ENCODE measurements around the gene OGDH.

DNA sequence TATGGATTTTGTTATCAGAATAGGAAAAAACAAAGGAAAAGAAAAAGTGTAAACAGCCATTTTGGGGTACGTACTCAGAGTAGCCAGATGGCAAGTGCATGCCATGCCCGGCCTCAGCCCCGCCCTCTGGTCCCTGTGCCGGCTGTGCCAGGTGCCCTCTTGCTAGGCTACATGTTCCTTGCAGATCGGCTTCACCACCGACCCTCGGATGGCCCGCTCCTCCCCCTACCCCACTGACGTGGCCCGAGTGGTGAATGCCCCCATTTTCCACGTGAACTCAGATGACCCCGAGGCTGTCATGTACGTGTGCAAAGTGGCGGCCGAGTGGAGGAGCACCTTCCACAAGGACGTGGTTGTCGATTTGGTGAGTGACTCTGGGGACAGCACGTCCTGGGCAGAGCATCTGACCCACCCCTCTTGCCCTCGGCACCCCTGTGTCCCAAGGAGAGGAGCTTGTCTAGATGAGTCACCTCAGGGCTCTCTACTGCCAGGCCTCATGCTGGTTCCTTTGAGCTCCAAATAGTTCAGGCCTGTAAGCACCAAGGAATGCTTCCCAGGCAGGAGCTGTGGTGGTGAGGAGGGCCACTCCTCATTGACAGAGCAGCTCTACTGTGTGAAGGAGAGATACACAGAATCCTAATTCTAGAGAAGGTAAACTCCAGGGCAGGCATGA, 87.3 kb downstream of the OGDH start:
- TF ChIP-seq, protein P1, sequence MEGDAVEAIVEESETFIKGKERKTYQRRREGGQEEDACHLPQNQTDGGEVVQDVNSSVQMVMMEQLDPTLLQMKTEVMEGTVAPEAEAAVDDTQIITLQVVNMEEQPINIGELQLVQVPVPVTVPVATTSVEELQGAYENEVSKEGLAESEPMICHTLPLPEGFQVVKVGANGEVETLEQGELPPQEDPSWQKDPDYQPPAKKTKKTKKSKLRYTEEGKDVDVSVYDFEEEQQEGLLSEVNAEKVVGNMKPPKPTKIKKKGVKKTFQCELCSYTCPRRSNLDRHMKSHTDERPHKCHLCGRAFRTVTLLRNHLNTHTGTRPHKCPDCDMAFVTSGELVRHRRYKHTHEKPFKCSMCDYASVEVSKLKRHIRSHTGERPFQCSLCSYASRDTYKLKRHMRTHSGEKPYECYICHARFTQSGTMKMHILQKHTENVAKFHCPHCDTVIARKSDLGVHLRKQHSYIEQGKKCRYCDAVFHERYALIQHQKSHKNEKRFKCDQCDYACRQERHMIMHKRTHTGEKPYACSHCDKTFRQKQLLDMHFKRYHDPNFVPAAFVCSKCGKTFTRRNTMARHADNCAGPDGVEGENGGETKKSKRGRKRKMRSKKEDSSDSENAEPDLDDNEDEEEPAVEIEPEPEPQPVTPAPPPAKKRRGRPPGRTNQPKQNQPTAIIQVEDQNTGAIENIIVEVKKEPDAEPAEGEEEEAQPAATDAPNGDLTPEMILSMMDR (IDR thresholded peaks at IDR 0.05 in 2 of 3, conservative IDR thresholded peaks at IDR 0.05 in 1 of 3; ENCODE audit: control insufficient read depth in 2 of 3, extremely low read depth in 1 of 3, insufficient read depth in 1 of 3, low read depth in 3 of 3, low read length in 3 of 3) = no peak
- TF ChIP-seq SP1 (IDR thresholded peaks at IDR 0.05; ENCODE audit: low read depth, low read length) = no peak
- no peak for TF ChIP-seq EZH2 (IDR thresholded peaks at IDR 0.05; ENCODE audit: borderline replicate concordance, control insufficient read depth, low read depth, low read length)
- TF ChIP-seq BHLHE40 (IDR thresholded peaks at IDR 0.05; ENCODE audit: borderline replicate concordance in 1 of 2, low read depth in 2 of 2, low read length in 1 of 2) = no peak
